DOHH2 (cell line): ENCODE data around the gene SCN7A.

ENCODE experiments used
- EZH2phosphoT487 ChIP-seq: fragments of 200-600 bp; sonication (generic); IDR thresholded peaks from 2 replicates; pipeline ENCODE4 v1.6.1; 2017; ENCODE audit warnings: borderline replicate concordance, mild to moderate bottlenecking, antibody characterized with exemption, low read length, moderate library complexity, mixed read lengths
- TF ChIP-seq, protein P1 (sequence below): fragments of 200-600 bp; sonication (generic); IDR thresholded peaks from one replicate; pipeline ENCODE4 v1.5.1; 2014; ENCODE audit warnings: antibody characterized with exemption, mild to moderate bottlenecking, low read depth, low read length; ENCODE audit not compliant: poor library complexity, severe bottlenecking

DNA sequence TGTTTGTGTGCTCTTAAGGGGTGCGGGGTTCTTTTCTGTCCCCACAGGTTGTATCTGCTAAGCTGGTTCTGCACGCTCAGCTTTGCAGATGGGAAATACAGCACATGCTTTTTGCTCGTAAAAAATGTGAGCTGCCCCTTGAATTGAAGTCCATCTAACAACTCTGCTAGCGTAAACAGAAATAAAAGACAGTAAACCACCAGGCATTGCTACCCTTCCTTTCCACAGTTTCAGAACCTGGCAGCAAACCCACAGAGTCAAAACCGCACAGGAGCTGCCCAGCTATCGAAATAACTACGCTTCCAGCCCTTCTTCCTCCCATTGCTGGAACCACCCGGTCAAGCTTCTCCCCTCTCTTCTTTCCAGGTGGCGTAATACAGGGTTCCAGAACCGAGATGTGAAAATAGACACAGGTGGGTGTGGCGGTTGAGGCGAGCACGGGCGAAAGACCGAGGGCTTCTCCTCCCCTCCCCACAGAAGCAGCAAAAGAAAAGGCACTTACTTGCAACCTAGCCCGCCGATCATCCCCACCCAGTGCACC is 118.8 kb downstream of the SCN7A start:
- TF ChIP-seq, protein P1, sequence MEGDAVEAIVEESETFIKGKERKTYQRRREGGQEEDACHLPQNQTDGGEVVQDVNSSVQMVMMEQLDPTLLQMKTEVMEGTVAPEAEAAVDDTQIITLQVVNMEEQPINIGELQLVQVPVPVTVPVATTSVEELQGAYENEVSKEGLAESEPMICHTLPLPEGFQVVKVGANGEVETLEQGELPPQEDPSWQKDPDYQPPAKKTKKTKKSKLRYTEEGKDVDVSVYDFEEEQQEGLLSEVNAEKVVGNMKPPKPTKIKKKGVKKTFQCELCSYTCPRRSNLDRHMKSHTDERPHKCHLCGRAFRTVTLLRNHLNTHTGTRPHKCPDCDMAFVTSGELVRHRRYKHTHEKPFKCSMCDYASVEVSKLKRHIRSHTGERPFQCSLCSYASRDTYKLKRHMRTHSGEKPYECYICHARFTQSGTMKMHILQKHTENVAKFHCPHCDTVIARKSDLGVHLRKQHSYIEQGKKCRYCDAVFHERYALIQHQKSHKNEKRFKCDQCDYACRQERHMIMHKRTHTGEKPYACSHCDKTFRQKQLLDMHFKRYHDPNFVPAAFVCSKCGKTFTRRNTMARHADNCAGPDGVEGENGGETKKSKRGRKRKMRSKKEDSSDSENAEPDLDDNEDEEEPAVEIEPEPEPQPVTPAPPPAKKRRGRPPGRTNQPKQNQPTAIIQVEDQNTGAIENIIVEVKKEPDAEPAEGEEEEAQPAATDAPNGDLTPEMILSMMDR: no peak
- TF ChIP-seq EZH2phosphoT487: no peak
